Central memory CD4-positive, alpha-beta T cell (primary cell): ENCODE data around the gene CORO7.
A peak's percentile ranks its signal among the peaks of the same experiment; 100 is the strongest.
"Not testable (repeated sequence)": the region's sequence is repeated elsewhere in the genome, so short reads cannot be mapped to it uniquely, and the experiment has no call there.

Experiments
- DNase-seq: peaks from one replicate; pipeline ENCODE4 v3.0.0; 2022

Gene CORO7

DNA sequence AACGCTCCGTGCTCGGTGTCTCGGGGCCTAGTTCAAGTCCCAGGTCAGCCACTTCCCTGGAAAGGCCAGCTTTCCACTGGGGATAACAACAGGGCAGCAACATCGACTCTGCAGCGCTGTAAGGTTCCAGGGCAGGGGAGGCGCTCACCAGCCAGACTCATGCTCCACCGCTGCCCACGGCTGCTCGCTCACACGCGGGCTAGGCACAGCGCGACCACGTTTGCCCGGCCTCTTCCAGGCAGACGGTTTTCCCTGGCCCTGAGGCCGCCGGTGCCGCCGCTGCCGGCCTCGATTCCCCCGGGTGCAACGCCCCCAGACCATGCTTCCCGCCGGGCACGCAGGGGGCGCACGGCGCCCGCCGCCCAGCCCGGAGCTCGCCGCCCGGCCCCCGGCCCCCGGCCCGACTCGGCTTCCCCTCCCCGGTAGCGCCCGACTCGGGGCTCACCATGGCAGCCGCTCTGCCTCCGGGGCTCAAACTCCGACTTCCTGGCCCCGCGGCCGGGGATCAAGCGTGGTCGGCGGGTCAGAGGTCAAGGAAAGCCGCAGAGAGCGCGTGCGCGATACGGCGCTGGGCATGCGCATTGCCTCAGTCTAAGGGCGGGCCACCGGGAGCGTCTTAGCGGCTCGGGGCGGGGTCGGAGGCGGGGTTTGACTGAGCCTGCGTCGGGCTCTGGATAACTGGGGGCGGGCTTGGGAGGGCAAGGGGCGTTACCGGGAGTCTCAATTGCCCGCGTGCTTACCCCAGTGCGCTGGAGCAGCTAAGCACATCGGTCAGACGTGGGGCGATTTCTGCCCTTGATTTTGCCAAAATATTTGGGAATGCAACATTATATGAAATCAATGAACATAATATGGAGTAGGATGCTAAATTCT lies 65.4 kb downstream of the CORO7 start, which contains the start of gene PAM16:
Gene PAM16, minus strand, starts transcription at position 535 of the 873 bp plus-strand sequence. Its CDS starts 87 bp downstream, at position 448.
- DNase-seq: peak; percentile 97

DNA sequence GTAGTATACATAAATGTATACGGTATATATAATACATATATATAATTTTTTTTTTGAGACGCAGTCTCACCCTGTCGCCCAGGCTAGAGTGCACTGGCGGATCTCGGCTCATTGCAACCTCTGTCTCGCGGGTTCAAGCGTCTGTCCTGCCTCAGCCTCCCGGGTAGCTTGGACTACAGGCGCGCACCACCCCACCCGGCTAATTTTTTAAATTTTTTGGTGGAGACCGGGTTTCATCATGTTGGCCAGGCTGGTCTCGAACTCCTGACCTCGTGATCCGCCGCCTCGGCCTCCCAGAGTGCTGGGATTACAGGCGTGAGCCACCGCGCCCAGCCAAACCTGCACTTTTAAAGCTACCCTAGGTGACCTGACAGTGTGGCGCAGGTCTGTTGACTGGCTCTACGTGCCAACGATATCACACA lies 66.0 kb downstream of the CORO7 start:
- DNase-seq: no peak

DNA sequence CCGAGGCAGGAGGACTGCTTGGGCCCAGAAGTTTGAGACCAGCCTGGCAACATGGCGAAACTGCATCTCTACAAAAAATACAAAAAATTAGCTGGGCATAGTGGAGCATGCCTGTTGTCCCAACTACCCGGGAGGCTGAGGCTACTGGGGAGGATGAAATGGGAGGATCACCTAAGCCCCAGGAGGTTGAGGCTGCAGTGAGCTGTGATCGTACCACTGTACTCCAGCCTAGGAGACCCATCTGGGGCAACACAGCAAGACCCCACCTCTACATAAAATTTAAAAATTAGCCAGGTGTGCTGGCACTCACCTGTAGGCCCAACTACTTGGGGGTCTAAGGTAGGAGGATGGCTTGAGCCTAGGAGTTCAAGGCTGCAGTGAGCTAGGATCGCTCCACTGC lies 67.1 kb downstream of the CORO7 start:
- no peak for DNase-seq

DNA sequence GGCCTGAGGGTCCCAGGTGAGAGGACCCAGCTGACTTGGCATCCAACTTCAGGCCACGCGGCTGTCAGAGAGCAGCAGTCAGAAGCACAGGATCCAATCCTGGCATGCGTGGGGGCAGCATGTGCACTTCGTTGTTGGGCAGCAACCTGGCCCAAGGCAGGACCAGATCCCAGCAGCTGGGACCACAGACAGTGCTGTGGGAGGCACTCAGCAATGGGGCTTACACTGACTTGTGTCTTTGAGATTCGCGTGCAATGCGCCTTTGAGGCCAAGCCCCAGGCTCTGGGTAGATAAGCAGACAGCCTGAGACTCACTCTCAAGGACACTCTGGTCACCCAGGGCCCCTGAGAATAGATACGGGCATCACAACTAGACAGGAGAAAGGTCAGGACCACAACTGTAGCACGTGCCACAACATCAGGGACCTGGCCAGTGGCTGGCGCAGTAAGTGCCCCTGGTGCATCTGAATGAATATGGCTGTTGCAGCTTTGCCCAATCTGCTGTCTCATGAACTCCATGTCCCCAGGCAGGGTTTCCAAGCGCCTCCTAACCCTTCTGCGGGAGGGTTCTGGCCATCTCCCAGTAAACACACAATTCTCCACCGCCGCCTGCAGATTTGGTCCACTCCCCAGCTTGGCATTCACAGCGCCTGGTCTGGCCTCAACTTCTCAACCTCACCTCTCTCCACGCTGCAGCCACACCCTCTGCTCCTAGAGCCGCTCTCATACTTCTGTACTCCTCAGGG lies 68.5 kb downstream of the CORO7 start:
- no peak for DNase-seq

DNA sequence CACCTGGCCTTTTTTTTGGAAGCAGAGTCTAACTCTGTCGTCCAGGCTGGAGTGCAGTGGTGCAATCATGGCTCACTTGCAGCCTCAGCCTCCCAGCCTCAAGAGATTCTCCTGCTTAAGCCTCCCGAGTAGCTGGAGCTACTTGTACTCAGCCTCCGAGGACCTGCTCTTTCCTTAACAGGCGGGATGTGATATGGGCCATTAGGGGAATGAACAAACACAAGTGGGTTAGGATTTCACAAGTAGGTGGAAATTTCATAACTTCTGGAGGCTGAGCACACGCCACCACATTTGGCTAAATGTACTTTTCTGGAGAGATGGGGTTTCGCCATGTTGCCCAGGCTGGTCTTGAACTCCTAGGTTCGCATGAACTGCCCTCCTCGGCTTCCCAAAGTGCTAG lies 69.4 kb downstream of the CORO7 start:
- DNase-seq: no peak

DNA sequence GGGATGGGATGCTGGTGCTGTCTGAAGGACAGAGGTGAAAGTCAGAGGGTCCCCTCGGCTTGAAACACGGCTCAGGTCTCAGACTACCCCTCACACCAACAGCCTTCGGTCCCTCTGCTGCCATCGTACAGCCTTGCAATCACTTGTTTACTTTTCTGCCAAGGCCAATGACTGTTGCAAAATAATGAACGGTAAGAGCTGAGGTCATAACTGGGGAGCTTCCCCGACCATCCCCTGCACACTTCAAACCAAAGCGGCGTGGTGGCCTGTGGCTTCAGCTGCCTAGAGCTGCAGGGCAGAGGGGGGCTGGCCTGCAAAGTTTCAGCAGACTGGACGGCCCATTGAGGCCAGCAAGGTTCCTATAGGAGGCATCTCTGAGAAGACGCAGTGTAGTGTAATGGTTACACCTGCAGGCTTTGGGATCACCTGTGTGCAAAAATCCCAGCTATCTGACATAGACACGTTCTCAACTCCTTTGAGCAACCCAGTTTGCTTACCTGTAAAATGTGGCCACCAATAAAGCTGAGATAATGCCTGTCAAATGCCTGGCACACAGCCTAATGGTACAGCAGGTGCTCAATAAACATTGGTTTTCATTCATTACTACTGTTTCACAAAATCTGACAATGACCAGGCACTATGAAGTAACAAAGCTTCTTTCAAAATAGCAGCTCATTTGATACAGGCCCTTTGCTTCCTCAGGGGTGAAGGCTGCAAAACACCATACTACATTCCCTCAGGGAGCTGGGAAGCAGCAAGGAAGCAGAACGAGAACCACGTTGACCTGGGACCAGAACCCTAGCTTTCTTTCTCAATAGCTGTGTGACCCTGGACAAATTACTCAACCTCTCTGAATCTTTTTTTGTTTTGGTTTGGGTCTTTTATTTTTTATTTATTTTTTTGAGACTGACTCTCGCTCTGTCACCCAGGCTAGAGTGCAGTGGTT lies 70.3 kb downstream of the CORO7 start:
- DNase-seq: no peak

DNA sequence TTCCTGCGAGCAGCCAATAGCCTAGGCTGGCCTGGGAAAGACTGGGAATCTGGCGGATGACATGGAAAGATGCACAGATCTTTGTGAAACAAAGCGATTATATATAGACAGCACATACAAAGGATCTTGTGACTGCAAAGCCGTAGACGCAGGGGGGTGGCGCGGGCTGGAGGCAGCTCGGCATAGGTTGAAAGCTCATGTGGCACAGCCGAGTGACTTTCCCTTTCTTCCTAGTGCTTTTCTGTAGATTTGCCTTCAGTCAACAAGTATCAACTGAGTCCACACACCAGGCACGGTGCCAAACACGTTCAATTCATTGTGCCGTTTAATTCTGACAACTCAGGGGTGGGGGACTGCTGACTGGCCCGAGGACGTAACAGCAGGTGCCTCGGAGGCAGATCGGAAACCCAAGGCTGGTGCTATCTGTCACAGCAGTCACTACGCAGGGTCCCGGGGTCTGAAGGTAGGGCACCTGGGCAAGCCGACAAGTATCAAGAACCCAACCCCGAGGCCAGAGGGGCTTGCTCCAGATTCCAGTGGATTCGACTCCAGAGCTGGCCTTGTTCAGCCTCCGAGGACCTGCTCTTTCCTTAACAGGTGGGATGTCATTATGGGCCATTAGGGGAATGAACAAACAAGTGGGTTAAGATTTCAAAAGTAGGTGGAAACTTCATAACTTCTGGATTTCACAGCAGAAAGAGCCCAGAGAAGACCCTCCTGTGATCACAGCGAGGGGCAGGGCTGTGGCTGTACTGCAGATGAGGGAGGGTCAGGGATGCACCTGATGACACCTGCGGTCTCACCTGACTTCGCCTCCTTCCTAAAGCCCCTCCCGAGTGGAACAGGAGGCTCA lies 71.2 kb downstream of the CORO7 start:
- DNase-seq: no peak

DNA sequence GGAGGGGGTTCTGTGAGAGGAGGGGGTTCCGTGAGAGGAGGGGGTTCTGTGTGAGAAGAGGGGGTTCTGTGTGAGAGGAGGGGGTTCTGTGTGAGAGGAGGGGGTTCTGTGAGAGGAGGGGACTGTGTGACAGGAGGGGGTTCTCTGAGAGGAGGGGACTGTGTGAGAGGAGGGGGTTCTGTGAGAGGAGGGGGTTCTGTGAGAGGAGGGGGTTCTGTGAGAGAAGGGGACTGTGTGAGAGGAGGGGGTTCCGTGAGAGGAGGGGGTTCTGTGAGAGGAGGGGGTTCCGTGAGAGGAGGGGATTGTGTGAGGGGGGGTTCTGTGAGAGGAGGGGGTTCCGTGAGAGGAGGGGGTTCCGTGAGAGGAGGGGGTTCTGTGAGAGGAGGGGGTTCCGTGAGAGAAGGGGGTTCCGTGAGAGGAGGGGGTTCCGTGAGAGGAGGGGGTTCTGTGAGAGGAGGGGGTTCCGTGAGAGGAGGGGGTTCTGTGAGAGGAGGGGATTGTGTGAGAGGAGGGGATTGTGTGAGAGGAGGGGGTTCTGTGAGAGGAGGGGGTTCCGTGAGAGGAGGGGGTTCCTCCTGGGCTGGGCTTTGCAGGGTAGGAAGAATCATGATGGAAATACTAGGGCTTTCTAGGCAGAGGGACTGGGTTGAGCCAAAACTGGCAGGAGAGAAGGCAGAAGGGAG lies 72.0 kb downstream of the CORO7 start:
- DNase-seq: not testable (repeated sequence)

DNA sequence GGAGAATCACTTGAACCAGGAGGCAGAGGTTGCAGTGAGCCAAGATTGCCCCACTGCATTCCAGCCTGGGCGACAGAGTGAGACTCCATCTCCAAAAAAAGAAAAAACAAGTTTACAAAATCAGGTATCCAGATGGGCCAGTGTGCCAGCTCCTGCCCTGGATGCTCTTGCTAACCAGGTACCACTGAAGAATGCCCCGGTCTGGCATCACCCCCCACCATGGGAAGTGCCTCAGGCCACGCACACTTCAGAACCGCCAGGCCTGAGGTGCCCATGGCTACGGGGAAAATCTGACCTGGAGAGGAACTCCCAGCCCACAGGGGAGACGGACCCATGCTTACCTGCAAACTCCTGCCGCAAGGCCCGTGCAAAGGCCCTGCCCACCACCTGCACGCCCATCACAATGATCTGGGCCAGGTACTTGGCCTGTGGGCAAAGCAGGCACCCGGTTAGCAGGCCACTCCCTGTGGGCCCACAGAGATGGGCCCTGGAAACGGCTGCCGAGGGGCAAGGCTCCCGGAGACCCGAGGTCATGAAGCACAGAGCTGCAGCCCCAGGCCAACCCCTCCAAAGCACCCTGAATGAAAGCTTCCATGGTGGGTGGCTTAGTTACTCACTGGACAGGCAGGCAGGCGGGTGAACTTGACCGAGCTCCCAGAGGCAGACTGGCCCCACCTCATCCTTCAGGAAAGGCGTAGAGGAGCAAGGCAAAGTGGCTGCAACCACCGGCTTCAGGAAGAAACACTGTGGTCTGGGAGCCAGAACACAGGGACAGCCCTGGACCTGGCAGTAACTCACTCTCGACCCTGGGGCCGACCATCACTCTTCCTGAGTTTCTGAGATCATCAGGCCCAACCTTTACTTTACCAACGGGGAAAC lies 73.3 kb downstream of the CORO7 start:
- no peak for DNase-seq

DNA sequence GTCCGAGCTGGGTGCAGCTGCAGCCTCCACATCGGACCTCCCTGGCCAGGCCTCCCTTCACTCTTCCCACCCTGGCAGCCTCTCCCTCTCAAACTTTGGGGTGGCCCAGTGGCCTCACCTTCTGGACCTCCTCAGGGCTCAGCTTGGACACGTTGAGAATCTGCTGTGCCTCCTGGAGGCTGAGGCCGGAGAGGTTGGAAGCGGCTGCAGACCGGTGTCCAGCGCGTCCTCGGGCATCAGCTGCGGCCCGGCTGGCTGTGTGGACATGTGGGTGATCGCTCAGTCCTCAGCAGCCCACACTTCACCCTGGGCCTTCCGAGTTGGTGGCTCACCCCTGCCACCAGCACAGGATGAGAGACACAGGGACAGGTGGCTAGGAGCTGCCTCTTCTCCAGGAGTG lies 75.1 kb downstream of the CORO7 start:
- DNase-seq: no peak

DNA sequence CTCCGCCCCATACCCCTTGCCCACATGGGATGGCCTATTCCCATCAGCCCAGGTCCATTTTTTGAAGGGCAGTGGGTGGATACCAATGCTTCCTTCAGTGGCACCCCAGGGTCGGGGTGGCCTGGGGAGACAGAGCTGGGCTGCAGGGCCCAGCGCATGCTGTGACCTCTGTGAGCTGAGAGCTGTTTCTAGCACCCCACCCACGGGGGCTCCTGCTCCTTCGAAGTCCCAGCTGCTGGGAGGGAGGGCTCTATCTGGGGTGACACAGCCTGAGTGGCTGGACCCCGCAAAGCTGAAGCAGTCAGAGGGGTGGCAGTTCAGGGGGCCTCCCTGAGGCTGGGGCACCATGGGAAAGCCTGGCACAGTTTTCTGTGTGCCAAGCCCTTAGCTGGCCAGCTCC lies 76.0 kb downstream of the CORO7 start:
- no peak for DNase-seq

DNA sequence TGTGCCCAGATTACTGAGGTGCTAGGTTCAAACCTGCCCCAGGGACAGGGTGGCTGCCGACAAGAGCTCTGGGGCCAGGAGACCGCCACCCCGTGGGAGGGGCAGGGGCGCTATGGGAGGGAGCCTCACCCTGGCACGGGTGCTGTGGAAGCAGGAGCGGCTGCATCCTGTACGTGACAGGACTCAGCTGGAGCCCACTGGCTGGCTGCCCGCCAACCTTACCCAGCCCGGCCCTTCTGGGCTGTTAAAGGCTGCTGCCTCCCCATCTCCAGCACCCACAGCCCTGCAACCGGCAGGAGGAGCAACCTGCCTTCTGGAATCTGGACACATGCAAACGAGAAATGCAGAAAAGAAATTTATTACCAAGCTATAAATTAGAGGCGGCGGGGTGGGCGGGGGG lies 76.5 kb downstream of the CORO7 start:
- no peak for DNase-seq

DNA sequence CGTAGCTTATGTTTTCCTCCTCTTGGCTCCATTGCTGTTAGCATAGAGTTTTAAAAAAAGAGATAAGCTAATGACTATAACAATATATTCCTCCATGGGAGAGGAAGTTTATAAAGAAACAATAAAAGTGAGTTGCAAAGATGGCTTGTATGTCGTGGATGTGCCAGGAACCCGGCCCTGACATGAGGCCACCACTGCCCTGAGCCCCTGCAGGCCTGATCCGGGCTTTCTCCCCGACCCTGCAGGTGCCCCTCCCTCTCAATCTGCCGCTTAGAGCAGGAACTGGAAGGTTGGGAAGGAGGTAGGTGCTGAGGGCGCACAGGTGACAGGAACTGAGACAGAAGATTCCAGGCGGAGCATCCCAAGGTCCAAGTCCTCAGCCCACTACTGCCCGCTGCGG lies 76.9 kb downstream of the CORO7 start:
- DNase-seq: no peak

DNA sequence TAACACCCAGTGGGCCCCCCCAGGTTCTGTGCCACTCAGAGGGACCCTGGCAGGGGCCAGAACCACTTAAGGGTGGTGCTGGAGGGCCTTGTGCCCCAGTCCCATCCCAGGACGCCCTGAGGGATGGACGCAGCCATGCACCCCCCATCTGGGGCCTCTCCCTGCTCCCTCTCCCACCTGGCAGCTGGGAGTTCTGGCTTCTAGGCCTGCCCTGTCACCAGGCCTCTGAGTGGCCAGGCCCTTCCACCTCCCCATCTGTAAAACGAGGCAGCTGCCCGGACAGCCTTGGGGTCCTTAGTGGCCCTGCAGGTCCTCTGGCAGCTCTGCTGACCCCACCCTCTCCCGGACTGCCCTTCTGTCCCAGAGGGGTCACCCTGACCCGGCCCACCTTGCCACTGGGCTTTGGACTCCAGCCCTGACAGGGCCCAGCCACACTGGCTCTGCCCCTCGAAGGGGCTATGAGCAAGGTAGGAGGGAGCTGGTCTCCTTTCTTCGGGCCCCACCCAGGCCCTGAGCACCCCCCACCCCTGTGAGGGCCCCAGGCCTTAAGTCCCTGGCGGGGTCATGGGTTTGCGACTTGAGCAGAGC lies 77.6 kb downstream of the CORO7 start:
- DNase-seq: no peak

DNA sequence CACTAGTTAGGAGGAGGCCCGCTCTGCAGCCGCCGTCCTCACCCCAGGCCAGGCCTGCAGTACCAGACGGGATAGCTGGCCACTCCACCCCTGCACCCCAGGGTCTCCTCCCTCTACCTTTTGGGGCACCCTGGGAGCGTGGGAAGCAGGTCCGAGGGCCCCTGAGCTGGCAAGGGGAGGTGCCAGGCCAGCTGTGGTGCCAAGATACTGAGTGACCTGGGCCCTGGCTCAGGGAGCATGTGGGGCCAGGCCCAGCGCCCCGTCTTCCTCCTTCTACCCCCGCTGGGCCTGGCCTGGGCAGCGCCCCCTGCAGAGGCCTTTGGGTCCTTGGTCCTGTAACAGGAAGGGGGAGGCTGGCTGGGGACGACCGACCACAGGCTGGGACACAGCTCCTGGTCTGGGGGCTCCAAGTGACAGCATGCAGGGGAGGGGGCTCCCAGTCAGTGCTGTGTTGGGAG lies 78.2 kb downstream of the CORO7 start:
- no peak for DNase-seq

DNA sequence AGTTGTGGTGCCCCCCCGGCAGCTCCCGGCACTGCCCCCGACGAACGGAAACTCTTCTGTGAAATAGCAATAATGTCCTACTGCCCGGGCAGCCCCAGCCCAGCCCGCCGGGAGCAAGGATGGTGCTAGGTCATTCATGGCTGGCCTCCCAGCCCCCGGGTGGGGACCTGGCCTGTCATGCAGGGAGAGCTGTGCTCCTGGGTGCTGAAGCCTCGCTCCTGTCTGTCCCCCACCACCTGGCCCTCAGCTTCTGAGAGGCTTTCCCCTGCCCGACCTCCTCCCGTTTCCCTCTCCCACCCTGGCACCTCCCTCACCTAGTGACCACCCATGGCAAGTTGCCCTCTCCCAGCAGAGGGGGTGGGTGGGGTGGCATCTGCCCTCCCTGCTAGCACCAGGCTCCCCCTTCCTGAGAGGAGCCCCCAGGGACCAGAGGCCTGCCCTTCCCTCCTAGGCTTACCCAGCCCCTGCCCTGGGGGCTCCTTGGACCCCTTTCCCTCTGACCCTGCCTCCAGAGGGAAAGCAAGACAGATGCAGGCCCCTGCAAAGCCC lies 78.8 kb downstream of the CORO7 start:
- no peak for DNase-seq

DNA sequence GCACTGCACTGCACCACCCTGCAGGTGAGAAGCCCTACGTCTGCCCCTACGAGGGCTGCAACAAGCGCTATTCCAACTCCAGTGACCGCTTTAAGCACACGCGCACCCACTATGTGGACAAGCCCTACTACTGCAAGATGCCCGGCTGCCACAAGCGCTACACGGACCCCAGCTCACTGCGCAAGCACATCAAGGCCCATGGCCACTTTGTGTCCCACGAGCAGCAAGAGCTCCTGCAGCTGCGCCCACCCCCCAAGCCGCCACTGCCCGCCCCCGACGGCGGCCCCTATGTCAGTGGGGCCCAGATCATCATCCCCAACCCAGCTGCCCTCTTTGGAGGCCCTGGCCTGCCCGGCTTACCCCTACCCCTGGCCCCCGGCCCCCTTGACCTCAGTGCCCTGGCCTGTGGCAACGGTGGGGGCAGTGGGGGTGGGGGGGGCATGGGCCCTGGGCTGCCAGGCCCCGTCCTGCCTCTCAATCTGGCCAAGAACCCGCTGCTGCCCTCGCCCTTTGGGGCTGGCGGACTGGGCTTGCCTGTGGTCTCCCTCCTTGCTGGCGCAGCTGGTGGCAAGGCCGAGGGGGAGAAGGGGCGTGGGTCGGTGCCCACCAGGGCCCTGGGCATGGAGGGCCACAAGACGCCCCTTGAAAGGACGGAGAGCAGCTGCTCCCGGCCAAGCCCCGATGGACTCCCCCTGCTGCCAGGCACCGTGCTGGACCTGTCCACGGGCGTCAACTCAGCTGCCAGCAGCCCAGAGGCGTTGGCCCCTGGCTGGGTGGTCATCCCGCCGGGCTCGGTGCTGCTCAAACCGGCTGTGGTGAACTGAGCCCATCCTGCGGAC lies 79.5 kb downstream of the CORO7 start:
- no peak for DNase-seq

DNA sequence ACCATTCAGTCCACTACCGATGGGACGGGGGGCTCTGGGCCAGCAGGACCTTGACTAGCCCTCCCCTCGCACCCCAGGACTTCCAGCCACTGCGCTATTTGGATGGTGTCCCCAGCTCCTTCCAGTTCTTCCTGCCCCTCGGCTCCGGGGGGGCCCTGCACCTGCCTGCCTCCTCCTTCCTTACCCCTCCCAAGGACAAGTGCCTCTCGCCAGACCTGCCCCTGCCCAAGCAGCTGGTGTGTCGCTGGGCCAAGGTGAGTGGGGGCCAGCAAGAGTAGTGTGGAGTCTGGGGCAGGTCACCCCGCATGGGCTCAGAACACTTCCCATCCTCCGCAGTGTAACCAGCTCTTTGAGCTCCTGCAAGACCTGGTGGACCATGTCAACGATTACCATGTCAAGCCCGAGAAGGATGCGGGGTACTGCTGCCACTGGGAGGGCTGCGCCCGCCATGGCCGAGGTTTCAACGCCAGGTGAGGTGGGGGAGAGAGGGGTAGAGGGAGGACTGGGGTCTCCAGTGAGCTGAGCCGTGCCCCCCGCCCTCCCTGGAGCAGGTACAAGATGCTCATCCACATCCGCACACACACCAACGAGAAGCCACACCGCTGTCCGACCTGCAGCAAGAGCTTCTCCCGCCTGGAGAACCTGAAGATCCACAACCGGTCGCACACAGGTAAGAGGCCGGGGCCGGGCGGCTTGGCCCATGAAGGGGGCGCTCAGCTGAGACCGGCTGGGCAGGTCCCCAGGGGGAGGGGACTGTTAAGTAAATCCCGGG lies 81.5 kb downstream of the CORO7 start:
- DNase-seq: no peak
